SKM-1 treated with dmso at 0.1 percent for 144 hours (cell line): ENCODE data around the gene ASIC2.

Experiments used
- DNase-seq: peaks from one replicate; lab custom pipeline; 2025; ENCODE audit not compliant: unreplicated experiment; lab: John Stamatoyannopoulos, UW

The ASIC2 gene

DNA sequence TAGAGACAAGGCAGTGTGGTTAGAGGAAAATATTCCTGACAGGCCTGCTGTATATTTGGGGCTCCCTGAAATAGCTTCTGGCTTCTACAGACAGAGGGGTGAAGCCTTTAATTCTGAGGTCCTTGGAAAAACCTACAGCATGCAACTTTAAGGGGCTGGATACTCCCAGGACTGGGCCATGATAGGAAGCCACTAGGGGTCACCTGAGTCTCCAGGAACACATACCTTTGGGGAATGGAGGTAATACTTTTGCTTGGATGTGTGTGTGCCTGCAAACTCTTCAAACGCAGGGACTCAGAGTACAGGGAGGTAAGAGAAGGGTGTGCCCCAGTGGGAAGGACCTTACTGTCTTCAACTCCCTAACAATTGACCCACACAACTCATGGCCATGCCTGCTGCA lies 4.1 kb downstream of the ASIC2 start:
- DNase-seq = no peak

DNA sequence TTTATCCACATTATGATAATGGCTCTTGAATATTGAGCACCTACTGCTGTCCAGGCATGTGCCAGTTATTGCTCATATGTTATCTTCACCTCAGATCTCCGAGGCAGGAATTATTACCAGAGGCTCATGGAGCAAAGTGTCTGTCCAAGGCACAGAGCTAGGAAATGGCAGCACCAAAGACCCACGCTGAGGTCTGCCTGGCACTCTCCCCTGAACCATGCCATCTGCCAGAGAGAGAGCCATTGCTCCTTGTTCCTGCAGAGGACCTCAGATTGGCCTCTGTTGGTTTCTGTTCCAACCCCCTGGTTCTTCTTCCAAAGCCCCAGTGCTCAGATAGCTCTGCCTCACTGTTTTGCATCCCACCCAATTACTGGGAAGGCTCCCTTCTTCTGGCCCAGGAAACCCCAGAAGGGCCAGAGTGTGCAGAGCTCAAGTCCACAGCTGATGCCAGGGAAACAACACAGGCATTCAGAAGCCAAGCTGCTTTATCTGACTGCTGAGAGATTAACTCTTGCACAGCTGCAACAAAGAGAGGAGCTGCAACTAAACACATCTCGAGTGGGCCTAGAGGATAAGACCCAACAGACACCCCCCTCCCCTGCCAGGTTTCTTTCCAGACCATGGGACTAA lies 5.9 kb downstream of the ASIC2 start:
- no peak for DNase-seq

GRCh38 chr17:33285413-33285812 lies 7.7 kb downstream of the ASIC2 start:
- no peak for DNase-seq

- no peak for DNase-seq
These were observed 9.1 kb downstream of the ASIC2 start for GRCh38 chr17:33284022-33284421.

DNA sequence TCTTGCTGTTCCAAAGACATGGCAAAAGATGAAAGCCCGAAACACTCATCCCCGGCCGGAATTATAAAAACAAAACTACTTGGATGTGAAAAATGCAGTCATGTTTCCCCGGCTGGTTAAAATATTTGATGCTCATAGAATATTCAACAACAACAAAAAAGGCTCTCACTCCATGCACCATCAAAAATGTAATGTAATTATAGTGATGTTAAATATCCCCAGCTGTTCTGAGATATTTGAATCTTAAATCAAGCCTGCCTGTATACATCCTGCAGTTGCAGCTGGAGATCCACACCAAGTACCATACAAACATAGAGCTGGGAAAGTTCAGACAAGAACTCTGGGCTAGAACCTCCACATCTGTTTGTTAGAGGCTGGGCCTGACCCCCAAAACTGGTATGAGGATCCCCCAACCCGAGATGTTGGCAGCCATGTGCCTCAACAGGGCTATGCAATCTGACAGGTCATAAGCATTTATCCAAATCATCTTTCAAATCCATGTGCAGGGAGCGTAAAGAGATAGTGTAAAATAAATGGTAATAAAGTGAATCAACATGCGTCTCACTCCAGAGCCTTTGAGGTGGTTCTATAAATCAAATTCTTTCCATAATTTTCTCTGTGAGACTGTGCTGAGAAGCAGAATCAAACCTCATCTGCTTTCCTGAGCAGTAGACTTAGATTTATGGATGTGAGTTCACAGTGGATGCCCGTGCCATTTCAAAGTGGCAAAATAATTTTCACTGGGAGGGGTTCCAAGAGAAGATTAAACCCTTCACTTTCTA lies 12.7 kb downstream of the ASIC2 start:
- no peak for DNase-seq

DNA sequence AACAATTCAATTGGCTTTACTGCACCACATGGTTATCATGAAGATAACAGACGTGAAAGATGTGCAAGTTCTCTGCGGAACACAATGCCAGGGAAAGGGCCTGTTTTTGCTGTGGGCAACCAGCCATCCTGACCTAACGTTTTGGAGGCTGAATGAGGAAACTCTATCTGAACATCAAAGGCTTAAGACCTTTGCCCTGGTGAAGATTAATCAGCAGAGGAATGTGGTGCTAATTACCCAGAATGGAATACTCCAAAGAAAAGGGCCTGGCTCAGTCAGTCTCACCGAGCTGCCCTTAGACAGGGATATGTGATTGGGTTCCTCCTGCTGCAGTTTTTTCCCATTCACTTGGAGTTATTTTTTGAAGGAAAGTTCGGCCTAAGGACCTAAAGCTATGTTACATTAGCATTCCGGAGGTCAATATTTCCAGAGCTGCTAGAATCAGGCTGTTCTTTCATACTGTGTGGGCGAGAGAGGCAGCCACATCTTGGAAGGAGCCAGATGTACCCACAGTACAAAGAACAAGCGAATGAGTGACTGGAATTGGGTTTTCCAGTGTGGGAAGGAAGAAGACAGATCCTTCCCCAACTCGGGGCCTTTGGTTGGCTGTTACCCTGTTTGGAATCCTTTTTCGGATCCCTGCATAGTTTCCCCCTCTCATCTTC lies 15.5 kb downstream of the ASIC2 start:
- DNase-seq = no peak

- no peak for DNase-seq
These were observed 19.2 kb downstream of the ASIC2 start for GRCh38 chr17:33273743-33274410.

GRCh38 chr17:33273271-33273670 lies 19.8 kb downstream of the ASIC2 start:
- no peak for DNase-seq

- DNase-seq = no peak
These were observed 20.7 kb downstream of the ASIC2 start for GRCh38 chr17:33272438-33272837.

DNA sequence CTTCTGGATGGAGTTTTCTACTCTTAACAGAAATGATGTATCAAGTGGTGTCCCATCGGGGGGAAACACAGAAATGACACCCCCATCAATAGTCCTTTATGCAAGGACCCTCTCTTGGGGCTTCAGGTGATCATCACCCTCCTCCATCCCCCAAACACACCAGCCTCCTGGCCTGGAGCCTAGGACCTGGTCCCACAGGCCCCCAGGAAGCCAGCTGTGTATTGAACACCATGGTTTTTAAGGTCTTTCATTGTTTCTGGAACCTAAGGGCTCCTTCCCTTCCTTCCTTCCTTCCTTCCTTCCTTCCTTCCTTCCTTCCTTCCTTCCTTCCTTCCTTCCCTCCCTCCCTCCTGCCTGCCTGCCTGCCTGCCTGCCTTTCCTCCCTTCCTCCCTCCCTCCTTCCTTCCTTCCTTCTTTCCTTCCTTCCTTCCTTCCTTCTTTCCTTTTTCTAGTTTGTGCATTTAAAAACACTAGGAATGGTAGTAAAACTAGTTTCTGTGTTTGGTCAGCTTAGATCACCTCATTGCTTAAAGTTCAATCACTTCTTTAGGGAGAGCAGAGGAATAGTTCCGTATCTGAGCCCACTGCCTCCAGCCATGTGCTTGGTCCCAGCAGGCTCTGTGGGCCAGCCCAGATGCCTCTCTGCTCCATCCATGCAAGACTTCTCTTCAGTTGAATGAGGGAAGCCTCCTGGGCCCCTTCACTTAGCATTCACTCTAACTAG lies 23.6 kb downstream of the ASIC2 start:
- no peak for DNase-seq

DNA sequence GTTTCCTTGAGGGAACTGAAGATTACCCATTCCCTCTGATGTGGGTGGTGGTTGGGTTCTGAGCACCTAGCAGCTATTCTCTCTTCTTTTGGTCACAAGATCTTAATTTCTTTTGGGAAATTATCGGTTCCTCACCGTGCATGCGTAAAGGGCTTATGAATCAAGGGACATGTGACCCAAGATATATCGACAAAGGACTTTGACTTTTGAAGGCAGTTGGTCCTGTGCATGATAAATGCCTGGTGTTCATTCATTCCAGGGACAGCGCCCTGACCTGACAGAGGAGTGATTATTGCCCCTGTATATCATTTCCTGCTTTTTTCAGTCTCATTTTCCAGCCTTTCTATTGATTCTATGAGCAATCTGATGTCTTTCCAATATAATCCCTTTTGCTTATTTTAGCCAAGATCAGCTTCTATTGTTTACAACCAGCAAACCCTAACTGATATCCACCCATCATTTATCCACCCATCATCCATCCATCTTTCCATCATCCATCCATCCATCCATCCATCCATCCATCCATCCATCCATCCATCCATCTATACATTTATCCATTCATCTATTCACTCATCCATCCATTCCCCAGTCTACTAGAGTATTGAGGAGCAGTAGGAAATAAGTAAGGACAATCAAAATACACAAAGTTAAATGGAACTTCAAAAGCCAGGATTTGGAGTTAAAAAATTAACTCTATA lies 25.1 kb downstream of the ASIC2 start:
- DNase-seq = no peak

GRCh38 chr17:33267271-33267790 lies 25.8 kb downstream of the ASIC2 start:
- DNase-seq = no peak

GRCh38 chr17:33266611-33267010 lies 26.5 kb downstream of the ASIC2 start:
- no peak for DNase-seq

DNA sequence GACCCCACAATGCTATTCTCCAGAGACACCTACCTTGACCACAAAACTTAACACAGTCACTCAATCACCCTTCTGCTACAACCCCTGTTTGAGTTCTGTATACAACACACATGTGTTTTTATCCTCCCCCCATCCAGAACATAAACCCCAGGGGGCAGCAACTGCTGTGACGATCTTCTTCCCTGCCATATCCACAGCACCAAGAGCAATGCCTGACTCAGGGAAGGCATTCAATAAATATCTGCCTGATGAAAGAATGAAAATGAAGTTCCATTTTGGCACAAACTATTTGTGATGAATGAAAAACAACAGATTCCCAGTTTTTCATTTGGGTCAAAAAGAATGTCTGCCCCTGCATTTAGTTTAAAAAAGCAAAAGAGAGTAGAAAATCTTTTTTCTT lies 27.0 kb downstream of the ASIC2 start:
- no peak for DNase-seq

- DNase-seq = no peak
These were observed 29.7 kb downstream of the ASIC2 start for GRCh38 chr17:33263396-33263795.

- DNase-seq = no peak
These were observed 30.6 kb downstream of the ASIC2 start for GRCh38 chr17:33262266-33263123.

DNA sequence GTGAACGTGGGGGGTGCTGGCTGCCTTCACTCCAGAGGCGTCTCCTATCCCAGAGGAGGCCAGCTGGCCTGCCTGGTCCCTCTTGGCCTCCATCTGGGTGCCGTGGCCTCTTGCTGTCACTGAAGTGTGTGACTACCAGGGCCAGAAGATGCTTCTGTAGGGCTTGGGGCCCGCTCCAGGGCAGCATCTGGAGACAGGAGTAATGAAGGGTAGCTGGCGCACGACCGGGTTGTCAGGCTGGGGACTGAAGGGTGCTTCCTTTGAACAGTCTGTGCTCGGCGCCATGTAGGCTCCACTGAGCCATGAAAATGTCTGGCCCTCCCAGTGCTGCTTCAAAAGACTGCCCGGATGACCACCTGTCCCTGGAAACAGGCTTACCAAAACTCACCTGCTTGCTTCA lies 31.3 kb downstream of the ASIC2 start:
- DNase-seq = no peak

- no peak for DNase-seq
These were observed 32.5 kb downstream of the ASIC2 start for GRCh38 chr17:33260638-33261037.

- DNase-seq = no peak
These were observed 34.8 kb downstream of the ASIC2 start for GRCh38 chr17:33258296-33258695.
